HT-29 (cell line): ENCODE measurements around the gene CAMK2N2. TPM values are rescaled to one million over a fixed set of nuclear protein-coding genes. Genes with fewer than 3 reads are reported as not detected.

ENCODE experiments used
- DNase-seq: peaks from one replicate; pipeline ENCODE4 v3.0.0-alpha.2; 2015; ENCODE audit warnings: low spot score
- total RNA-seq: library from RNA; depleted of rRNA; stranded (reverse); fragments of >200 nt; shearing (Covaris generic); gene quantifications from 2 replicates; pipeline ENCODE4 v1.2.3, GENCODE V29; 2014; rRNA removed

The CAMK2N2 gene
- 0.13 TPM in 1 of 2 replicates, not detected in the other for total RNA-seq

DNA sequence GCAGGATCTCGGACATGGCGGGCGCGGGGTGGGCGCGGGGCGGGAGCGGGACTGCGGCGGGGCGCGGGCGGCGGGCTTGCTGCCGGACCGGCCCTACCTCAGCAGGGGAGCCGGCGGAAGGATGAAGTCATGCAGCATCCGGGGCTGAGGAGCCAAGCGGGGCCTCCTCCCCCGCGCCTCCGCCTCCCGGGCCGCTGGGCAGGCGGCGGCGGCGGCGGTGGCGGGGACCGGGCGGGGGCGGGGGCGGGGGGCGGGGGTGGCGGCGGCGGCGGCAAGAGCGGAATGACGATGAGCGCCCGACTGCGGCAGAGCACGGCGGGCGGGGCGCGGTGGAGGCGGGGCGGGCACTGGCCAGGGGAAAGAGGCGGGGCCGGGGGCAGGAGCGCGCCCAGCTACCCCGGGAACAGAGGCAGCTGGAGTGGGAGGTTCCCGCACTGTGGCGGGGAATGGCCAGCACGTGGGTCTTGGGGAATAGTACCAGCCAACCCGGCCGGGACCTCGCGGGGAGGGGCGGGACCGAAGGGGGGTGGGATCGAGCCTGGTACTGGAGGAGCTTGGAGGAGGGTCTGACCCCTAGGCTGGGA lies at the start of gene CAMK2N2:
TSS of gene CAMK2N2 (minus strand) at position 284 of the 584 bp plus-strand sequence. CDS start at position 16, 268 bp downstream.
- peak; percentile 40 for DNase-seq

DNA sequence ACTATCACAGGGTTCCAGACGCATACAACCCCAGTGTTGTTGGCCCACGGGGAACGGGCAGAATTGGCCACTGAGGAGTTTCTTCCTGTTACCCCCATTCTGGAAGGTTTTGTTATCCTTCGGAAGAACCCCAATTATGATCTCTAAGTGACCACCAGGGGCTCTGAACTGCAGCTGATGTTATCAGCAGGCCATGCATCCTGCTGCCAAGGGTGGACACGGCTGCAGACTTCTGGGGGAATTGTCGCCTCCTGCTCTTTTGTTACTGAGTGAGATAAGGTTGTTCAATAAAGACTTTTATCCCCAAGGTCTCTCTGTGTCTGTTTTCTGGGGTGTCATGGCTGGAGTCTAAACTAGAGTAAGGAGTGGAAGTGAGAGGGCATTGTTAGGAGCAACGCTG lies 47.4 kb upstream of the CAMK2N2 start:
- DNase-seq, result no peak

DNA sequence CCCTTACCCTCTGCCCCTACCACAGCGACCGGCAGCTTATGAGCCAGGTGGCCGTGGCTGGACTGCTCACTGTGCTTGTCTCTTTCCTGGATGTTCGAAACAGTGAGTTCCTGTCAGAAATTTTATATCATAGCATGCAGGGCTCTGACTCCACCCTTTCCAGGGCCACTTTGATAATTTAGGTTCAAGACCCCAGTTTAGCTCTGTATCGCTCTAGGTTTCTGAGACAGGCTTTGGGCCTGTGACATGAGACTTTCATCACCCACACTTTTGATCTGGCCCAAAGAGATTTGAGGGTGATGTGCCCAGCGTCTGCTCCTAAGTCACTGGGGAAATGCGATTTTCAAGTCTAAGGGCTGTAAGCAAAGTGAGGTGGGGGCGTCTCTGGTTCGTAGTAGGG lies 46.6 kb upstream of the CAMK2N2 start:
- DNase-seq, result no peak

DNA sequence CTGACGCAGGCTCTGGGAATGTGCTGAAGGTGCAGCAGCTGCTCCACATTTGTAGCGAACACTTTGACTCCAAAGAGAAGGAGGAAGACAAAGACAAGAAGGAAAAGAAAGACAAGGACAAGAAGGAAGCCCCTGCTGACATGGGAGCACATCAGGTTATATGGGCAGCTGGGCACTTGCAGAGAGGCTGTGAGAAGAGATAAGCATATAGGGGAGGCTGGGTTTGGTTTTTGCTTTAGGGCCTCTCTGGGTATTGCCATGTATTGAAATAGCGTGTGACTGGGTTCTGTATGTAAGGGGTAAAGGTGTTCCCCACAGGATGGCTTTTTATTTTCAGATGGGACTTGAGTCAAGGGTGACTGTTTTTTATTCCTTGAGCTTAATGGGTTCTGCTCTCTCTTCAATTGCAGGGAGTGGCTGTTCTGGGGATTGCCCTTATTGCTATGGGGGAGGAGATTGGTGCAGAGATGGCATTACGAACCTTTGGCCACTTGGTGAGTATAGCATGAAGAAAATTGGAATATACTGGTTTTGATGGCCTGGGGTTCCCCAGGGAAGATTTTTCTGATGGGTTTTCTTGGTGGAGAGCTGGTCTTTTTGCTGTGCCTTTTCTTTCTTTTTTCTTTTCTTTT lies 45.1 kb upstream of the CAMK2N2 start:
- DNase-seq, result no peak

DNA sequence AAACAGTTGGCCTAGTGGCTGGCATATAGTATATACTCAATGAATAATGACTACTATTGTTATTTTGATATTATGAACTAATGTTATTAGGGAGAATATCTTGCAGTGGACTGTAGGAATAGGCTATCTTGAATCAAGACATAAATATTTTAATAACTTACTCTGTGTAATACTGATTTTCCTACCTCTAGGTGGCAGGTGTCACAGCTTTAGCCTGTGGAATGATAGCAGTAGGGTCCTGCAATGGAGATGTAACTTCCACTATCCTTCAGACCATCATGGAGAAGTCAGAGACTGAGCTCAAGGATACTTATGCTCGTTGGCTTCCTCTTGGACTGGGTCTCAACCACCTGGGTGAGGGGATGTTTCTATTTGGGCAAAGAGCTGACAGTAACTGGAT lies 44.2 kb upstream of the CAMK2N2 start:
- peak; percentile 33 for DNase-seq

DNA sequence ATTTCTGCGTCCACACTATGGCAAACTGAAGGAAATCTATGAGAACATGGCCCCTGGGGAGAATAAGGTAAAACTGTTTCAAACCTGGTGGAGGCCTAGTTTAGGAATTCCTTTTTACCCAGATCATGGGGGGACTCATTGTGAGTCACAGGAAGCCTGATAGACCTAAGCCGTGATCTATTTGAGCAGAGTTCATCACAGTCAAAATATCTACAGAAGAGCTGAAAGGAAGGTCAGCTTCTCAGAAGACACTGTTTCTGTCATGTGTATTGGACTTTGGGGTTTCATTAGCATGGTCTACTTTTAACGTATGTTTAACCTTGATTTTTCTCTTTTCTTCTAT lies 39.0 kb upstream of the CAMK2N2 start:
- DNase-seq, result no peak

DNA sequence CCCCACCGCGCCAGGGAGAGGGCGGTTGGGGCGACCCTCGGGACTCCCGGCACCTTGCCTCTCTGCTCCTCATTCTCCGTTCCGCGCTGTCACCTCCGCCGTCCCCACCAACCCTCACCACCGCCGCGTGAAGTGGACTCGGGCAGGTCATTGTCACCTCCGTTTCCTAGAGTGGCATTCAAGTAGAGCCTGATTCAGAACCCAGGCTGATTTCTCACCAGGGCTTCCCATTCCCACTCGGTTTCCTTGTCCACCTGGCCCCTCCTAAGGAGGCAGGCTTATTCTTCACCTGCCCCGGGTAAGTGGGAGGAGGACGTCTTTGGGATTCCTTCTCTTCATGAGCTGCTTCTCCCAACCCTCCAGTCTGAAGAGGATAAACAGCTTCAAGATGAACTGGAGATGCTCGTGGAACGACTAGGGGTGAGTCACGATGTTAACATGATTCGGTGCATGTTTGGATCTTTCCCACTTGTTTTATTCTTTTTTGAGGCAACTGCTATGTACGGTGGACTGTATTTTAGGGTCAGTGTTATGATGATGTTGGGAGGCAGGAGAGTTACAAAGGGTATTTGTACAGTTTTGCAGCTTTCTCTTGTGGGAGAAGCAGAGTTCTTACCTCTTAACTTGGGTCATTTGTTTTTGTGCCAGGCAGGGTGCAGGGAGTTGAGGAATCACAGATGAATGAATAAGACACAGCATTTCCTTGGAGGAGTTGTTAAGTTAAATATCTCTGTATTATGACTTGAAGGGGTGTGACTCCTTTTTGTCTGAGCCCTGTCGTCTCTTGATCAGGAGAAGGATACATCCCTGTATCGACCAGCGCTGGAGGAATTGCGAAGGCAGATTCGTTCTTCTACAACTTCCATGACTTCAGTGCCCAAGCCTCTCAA lies 38.4 kb upstream of the CAMK2N2 start:
- peak; percentile 38 for DNase-seq

DNA sequence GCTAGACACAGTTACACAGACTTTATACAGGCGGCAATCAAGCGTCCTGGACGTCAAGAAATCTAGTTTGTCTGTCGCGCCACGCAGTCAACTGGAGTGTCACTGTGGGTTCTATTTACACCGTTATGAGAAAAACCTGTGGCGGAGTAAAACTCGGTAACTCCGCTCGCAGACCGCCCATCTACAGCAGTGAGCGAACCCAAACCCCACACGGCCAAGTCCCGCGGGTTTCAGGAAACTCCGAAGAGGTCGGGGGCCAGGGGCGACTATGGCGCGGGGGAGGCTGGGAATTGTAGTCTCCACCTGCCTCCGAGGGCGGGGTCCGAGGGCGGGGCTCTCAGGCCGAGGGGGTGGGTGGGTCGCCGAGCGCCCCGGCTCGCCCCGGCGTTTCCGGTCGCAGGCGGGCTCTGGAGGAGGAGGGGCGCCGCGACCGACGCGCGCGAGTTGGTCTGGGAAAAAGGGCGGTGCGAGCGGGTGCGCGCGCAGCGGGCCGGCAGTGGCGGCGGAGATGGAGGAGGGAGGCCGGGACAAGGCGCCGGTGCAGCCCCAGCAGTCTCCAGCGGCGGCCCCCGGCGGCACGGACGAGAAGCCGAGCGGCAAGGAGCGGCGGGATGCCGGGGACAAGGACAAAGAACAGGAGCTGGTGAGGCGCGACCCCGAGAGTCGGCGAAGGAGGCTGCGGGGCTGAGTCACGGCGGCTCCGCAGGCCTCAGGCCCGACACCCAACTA lies 37.6 kb upstream of the CAMK2N2 start, which contains the start of gene PSMD2:
TSS of gene PSMD2 (plus strand) at position 483 of the 729 bp plus-strand sequence. CDS start at position 509, 26 bp downstream.
- peak; percentile 96 for DNase-seq

DNA sequence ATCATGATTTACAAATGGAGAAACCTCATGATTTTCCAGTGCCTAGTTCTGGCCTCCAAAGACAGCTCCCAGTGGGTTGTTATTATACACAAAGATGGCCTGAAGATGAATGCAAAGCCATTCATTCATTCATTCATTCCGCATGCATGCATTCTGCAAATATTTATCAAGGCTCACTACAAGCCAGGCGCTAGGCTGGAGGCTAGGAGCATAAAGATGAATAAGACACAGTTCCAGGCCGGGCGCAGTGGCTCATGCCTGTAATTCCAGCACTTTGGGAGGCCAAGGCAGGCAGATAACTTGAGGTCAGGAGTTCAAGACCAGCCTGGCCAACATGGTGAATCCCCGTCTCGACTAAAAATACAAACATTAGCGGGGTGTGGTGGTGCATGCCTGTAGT lies 35.3 kb upstream of the CAMK2N2 start:
- DNase-seq, result no peak

DNA sequence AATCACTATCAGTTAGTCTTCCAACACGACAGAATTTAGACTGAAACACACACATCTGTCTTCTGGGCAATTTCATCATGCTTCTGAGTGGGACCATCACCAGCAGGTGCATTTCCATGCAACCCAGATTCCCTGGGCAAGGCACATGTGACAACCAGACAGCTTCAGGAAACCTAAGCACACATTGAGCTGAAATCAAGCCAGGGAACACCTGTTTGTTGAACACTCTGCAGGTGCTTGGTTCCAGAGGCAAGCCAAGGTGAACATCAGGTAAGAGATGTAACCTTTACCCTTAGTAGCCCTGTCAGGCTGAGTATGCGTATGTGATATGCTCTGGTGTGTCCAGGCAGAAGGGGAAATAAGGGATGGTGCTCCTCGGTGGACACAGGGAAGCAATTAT lies 34.4 kb upstream of the CAMK2N2 start:
- DNase-seq, result no peak

DNA sequence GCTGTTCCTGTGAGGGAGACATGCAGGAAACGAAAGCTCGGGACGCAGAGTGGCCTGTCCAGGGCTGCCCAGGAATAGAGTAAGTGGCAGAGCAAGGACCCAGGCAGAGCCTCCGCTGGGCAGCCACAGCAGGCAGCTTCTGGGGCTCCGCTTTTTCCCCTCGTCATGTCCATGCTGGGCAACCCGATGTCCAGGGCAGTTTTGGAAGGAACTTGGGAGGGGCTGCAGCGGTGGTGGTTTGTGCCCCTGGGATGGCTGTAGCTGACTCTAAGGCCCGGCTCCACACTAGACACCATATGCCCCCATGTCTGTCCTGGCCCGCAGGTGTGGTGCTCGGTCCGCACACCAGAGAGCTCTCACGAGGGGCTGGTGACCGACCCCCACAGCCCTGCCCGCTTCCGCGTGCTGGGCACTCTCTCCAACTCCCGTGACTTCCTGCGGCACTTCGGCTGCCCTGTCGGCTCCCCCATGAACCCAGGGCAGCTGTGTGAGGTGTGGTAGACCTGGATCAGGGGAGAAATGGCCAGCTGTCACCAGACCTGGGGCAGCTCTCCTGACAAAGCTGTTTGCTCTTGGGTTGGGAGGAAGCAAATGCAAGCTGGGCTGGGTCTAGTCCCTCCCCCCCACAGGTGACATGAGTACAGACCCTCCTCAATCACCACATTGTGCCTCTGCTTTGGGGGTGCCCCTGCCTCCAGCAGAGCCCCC lies 30.5 kb upstream of the CAMK2N2 start:
- DNase-seq, result no peak

DNA sequence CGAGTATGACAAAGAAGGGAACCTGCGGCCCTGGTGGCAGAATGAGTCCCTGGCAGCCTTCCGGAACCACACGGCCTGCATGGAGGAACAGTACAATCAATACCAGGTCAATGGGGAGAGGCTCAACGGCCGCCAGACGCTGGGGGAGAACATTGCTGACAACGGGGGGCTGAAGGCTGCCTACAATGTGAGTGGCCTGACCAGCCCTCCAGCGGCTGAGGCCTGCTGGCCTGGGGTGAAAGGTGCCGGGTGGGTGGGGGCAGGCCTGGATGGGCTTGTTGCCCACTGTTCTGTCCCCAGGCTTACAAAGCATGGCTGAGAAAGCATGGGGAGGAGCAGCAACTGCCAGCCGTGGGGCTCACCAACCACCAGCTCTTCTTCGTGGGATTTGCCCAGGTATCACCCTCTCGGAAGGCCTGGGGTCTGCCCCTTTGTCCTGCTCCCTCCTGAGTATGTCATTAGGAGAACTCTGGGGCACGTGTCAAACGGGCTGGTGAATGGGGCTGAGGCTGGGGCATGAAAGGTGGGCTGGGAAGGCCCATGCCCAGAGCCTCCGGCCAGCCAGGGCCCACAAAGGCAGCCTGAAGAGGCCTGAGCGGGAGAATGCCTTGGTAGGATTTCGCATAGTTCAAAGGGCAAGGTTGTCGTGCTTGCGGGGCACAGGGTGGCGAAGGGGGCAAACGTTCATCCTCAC lies 29.8 kb upstream of the CAMK2N2 start:
- DNase-seq, result no peak

DNA sequence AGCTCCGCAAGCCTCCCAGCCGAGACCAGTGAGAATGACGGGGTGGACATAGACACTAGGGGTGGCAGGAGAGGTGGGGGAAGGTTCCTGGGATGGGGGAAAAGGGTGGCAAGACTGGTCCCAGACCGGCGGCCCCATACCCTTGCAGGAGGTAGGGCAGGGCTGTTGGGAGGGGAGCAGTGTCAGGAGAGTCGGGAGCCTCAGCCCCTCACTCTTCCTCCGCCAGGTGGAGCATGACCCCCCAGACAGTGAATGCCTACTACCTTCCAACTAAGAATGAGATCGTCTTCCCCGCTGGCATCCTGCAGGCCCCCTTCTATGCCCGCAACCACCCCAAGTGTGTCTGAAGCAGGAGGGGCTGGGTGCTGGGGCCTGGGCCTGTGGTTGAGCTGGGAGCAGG lies 29.0 kb upstream of the CAMK2N2 start:
- no peak for DNase-seq

DNA sequence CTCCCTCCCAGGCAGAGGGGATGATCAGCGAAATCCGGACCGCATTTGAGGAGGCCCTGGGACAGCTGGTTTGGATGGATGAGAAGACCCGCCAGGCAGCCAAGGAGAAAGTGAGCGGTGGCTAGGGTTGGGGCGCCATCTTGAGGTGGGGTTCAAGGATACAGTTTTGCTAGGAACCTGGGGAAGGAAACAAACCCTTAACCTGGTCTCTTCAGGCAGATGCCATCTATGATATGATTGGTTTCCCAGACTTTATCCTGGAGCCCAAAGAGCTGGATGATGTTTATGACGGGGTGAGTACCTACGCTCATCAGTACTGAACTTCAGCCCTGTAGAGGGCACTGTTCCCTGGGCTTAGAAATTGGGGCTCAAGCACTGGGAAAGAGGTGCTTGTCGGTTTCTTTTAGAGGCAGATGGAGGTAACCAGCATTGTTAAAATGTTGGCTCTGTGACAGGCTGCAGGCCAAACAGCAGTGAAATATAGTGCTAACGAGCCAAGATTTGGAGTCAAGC lies 28.1 kb upstream of the CAMK2N2 start:
- DNase-seq, result peak; percentile 78

DNA sequence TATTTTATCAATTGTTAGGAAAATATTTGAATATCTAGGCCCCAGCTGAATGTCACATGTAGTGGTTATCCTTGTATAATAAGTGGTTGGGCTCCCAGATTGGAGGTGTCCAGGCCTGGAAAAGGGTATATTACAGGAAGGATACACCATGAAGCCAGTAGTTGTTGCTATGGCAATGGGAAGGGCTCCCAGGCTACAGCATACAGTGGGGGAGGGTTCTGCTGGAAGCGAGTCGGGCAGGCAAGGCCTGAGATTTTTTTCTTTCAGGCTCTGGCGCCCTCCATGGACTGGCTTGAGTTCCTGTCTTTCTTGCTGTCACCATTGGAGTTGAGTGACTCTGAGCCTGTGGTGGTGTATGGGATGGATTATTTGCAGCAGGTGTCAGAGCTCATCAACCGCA lies 23.3 kb upstream of the CAMK2N2 start:
- DNase-seq, result peak; percentile 72

DNA sequence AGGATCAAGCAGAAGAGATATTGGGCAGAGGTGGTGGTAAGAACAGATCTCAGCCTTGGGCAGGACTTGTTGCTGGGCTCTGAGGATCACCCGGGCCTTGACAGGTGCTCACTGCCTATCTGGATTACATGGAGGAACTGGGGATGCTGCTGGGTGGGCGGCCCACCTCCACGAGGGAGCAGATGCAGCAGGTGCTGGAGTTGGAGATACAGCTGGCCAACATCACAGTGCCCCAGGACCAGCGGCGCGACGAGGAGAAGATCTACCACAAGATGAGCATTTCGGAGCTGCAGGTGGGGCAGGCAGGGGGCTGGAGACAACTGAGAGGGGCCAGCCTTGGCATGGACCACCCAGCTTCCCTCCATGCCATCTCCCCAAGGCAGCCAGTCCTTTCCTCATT lies 22.3 kb upstream of the CAMK2N2 start:
- no peak for DNase-seq

DNA sequence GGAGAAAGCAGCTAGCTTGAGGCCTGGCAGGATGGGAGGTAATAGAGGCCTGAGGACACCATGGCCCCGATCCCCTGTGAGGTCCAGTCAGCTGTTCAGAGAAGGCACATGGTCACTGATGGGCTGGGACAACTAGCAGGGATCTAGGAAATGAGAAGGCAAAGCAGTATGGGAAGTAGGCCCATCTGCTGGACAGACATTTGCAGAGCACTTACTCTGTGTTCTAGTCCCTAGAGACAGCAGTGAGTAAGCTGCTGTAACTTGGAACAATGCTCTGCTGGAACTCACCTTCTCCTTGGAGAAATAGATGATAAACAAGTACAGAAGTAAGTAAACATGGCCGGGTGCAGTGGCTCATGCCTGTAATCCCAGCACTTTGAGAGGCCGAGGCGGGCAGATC lies 21.6 kb upstream of the CAMK2N2 start:
- DNase-seq, result no peak

DNA sequence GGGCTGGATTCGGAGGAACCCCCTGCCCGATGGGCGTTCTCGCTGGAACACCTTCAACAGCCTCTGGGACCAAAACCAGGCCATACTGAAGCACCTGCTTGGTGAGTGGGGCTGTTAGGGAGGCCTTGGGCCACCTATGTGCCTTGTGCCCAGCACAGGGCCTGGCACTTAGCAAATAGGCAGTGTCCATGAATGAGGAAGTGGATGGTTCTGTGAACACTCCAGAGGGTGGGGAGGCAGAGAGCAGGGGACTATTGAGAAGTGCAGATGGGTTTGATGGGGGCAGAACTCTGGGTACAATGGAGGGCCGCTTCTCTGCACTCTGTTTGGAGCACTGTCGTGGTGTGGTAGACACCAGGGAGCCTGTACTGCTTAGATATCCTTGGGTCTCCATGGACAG lies 16.0 kb upstream of the CAMK2N2 start:
- no peak for DNase-seq

DNA sequence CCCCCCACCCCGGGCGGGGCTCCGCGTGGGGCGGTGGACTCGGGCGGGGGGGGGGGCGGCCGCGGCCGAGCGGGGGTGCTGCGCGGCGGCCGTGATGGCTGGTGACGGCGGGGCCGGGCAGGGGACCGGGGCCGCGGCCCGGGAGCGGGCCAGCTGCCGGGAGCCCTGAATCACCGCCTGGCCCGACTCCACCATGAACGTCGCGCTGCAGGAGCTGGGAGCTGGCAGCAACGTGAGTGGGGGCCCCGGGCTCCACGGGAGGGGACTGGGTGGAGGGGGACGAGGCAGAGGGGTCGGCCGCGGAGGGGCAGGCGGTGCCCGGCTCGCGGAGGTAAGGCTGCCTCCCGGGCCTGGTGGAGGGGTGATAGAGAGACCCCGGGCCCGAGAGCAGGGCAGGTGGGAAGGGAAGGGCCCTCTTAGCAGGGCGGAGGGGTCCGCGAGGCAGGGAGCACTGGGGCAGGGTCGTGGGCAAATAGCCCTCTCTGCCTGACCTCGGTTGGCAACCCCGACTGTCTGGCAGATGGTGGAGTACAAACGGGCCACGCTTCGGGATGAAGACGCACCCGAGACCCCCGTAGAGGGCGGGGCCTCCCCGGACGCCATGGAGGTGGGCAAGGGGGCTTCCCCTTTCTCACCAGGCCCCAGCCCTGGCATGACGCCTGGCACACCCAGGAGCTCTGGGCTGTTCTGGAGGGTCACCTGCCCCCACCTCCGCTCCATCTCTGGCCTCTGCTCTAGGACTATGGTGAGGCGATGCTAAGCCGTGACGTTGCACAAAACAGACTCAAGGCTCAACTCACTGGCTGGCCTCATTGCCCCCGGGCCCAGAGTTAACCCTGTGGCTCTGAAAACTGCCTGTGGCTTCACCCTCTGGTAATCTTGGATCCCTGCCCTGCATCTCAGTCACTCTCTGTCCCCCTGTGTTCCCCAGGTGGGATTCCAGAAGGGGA lies 14.9 kb upstream of the CAMK2N2 start, which contains the start of gene ECE2:
TSS of gene ECE2 (plus strand) at position 62 of the 950 bp plus-strand sequence. CDS start at position 194, 132 bp downstream.
- DNase-seq, result no peak
